NOMO-1 (cell line): ENCODE results near the gene STH.

ENCODE experiments used
- DNase-seq, 2 experiments: peaks; one replicate each; lab custom pipeline; 2025; ENCODE audit not compliant: unreplicated experiment in 2 of 2; lab: John Stamatoyannopoulos, UW

STH gene

DNA sequence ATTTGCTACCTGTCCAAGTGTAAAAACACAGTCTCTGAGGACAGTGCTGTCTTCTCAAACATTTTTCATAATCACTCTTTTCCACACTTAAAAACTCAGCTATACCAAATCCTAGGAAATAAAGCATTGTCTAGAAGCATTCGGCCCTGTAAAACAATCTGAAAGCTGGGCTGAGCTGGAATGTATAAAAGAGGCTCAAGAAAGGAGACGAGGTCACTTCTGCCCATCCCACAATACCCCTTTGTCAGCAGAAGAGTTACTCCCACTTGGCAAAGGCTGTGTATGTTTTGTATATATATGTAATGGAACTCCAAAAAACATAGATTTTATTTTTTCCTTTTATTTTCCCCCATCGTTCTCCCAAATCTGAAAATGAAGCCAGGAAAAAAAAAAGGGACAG, 43.9 kb downstream of the STH start:
- no peak for DNase-seq

DNA sequence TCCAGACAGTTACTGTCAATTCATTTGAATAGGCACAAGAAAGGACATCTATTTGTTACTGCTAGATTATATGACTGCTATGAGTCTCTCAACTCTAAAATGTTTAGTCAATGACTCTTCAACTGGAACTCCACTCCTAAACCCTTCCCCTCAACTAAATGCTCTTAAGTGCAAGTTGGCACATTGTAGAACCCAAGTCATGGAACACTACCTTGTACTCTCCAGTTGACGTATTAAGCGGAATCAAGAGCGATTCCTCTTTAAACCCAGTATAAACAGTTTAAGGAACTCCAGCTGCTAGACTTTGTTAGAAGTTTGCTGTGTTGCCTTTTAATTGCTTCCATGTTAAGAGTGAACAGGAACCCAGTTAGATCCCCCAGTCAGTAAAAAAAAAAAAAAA, 44.6 kb downstream of the STH start:
- no peak for DNase-seq

DNA sequence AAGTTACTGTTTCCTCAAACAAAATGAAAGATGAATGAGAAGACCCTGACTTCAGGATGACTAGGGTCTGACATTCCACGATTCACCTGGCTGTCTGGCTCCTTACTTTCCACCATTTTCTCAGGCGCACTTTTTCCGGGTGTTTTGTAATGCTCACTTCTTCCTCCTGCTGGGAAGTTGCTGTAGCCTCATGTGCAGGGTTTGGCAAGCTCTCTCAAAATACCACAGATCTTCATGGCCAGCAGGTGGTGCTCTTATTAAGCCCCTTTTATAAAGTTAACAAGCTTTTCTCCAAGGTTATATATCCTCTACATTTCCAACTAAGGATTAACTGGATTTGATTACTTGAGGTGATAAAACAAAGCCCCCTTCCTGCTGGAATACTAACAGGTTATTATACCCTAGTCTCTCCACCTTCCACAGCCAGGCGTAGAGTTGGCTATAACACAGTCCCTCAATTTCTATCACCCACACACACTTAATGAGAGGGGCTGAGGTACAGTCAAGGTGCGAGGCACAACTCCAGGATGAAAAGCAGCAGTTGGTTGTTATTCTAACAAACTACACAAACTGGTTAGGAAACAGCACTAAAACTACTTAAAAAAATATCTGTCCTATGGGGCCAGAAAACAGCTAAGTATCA, 45.4 kb downstream of the STH start:
- peak; percentile 32 to 59 for DNase-seq

DNA sequence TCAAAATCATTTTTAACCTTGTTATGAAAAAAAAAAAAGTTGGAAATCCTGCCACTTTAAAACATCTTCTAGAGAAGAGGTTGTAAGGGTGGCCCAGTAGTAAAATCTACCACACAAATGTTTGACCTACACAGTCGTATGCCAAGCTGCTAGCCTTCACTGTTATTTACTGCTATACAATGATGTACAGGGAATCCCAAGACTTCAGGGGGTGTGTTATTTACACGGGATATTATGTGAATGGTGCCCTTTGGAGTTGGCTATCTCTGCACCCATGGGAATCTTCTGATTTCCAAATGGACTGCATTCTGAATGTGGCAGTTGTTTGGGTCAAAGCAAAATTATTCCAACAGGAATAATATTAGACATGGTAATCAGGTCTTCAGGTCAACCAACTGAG, 45.9 kb downstream of the STH start:
- no peak for DNase-seq

- DNase-seq: no peak
These were observed 46.6 kb downstream of the STH start for GRCh38 chr17:46045639-46046038.

DNA sequence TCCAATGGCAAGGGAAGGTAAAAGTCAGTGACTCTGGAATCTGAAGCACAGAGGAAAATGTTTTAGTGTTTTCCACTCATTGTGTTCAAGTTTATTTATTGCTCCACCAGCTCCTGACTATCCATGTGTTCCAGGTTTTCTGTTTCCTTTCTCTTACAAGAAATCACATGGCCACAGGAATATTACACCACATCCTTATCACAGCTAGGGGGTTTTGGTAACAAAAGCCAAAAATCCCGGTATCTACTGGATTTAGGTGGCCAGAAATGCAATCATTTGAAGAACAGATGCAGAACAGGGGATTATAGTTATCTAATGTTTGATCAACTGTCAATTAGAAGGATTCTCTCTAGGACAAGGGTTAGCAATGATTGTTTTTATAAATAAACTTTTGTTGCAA, 47.9 kb downstream of the STH start:
- no peak for DNase-seq

GRCh38 chr17:46047398-46047797, 48.3 kb downstream of the STH start:
- DNase-seq: no peak

DNA sequence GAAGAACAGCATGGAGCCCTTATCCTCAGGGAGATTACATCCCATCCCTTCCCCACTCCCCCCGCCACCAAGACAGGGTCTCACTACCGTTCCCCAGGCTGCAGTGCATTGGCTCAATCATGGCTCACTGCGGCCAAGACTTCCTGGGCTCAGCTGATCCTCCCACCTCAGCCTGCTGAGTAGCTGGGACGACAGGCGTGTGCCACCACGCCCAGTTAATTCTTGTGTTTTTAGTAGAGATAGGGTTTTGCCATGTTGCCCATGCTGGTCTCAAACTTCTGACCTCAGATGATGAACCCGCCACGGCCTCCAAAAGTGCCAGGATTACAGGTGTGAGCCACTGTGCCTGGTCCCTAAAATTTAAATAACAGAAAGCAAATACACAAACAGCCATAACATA, 48.8 kb downstream of the STH start:
- DNase-seq: no peak
